Calu3 (cell line): Measurements from ENCODE around the gene TSPAN11. TPM values are rescaled to one million over a fixed set of nuclear protein-coding genes. Genes with fewer than 3 reads are reported as not detected.

Experiments
- BruUV-seq: library from RNA; stranded (reverse); fragments of 400-500 nt; replicated peaks from 2 replicates; lab custom pipeline; 2021; lab: Mats Ljungman, UMichigan
- CTCF ChIA-PET: fragments of 300-600 bp; sonication (Branson Sonifier 250); formaldehyde crosslinking; loops from one replicate; lab custom pipeline; 2022; ENCODE audit warnings: antibody characterized with exemption; lab: Charles Lee
- DNase-seq: peaks from one replicate; pipeline ENCODE4 v3.0.0; 2022
- H3K27ac Mint-ChIP-seq: one replicate; pipeline ENCODE4 v1.8.0; 2022; ENCODE audit warnings: mixed read lengths; ENCODE audit not compliant: unreplicated experiment
- H3K27me3 Mint-ChIP-seq: one replicate; pipeline ENCODE4 v1.8.0; 2022; ENCODE audit warnings: mixed read lengths; ENCODE audit not compliant: unreplicated experiment
- H3K36me3 Mint-ChIP-seq: one replicate; pipeline ENCODE4 v1.8.0; 2022; ENCODE audit warnings: mild to moderate bottlenecking, moderate library complexity, mixed read lengths; ENCODE audit not compliant: insufficient read depth, unreplicated experiment
- H3K4me1 Mint-ChIP-seq: one replicate; pipeline ENCODE4 v1.8.0; 2022; ENCODE audit warnings: mild to moderate bottlenecking, low read depth, mixed read lengths; ENCODE audit not compliant: unreplicated experiment
- H3K4me3 Mint-ChIP-seq: one replicate; pipeline ENCODE4 v1.8.0; 2022; ENCODE audit warnings: mild to moderate bottlenecking, low read depth, moderate library complexity, mixed read lengths; ENCODE audit not compliant: unreplicated experiment
- H3K9me3 Mint-ChIP-seq: one replicate; pipeline ENCODE4 v1.8.0; 2022; ENCODE audit warnings: low read depth, mixed read lengths; ENCODE audit not compliant: unreplicated experiment
- intact Hi-C: fragments of 100-400 bp; cut with micrococcal nuclease; formaldehyde crosslinking; loops from one replicate; pipeline ENCODE4 v1.10.0; 2022; ENCODE audit not compliant: unreplicated experiment
- total RNA-seq: library from RNA; stranded (reverse); gene quantifications from 2 replicates; pipeline ENCODE4 v1.2.3, GENCODE V29; 2022
- TF ChIP-seq, protein P1 (sequence below): fragments of 200-600 bp; IDR thresholded peaks from one replicate; pipeline ENCODE4 v1.8.0; 2022; ENCODE audit warnings: antibody characterized with exemption; ENCODE audit not compliant: unreplicated experiment

TSPAN11 gene
- total RNA-seq, 1 experiment from 2014 or later, result not detected

DNA sequence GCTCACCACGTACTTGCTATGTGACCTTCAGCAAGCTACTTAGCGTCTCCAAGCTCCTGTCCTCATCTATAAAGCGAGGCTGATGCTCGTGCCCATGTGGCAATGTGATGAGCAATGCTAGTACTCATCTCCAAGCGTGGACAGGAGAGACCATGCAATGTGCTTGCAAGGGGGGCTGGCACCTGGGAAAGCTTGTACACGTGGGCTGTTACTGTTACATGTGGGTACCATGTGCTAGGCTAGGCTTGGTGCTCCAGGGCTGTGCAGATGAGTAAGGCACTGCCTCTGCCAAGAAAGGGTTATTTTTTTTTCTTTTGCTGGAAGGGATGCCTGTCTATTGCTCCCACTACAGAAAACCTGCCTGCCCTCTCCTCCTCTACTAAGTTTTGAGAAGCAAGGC, 46.6 kb downstream of the TSPAN11 start:
- TF ChIP-seq, protein P1, sequence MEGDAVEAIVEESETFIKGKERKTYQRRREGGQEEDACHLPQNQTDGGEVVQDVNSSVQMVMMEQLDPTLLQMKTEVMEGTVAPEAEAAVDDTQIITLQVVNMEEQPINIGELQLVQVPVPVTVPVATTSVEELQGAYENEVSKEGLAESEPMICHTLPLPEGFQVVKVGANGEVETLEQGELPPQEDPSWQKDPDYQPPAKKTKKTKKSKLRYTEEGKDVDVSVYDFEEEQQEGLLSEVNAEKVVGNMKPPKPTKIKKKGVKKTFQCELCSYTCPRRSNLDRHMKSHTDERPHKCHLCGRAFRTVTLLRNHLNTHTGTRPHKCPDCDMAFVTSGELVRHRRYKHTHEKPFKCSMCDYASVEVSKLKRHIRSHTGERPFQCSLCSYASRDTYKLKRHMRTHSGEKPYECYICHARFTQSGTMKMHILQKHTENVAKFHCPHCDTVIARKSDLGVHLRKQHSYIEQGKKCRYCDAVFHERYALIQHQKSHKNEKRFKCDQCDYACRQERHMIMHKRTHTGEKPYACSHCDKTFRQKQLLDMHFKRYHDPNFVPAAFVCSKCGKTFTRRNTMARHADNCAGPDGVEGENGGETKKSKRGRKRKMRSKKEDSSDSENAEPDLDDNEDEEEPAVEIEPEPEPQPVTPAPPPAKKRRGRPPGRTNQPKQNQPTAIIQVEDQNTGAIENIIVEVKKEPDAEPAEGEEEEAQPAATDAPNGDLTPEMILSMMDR, result no peak
- Mint-ChIP-seq H3K27me3 (peaks cover 95% of the 10 kb centered on the region), H3K27ac (no peak overlapping the region), H3K4me3 (no peak overlapping the region), H3K9me3 (no peaks in the 10 kb centered on the region), H3K4me1 (peaks cover 9% of the 10 kb centered on the region), H3K36me3 (no peaks in the 10 kb centered on the region)
- CTCF ChIA-PET, result no interaction called here
- intact Hi-C loops, result no loop called here
- no peak for DNase-seq
- no TSS peak for BruUV-seq

DNA sequence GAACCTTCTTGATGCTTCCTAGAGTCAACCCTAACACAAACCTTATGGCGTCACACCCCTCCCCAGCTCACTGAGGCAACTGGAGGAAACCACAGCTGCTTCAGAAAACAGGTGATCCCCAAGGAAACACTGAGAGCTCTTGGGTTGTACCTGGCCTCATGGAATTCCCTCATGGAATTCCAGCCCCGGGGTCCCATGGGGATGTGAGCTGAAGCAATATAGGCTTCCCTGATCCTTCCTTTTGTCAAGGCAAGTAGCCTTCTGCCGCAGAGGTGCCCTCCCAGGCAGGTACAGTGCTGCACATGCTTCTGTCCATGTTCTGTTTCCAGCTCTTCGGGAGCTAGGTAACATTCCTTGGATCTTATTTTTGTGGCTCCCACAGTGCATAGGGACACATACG, 47.3 kb downstream of the TSPAN11 start:
- Mint-ChIP-seq H3K36me3 (no peaks in the 10 kb centered on the region), H3K27me3 (peaks cover 95% of the 10 kb centered on the region), H3K9me3 (no peaks in the 10 kb centered on the region), H3K4me1 (peaks cover 9% of the 10 kb centered on the region), H3K27ac (no peak overlapping the region), H3K4me3 (no peak overlapping the region)
- BruUV-seq, result no TSS peak
- CTCF ChIA-PET, result no interaction called here
- intact Hi-C loops, result no loop called here
- no peak for DNase-seq
- TF ChIP-seq, protein P1, result no peak

DNA sequence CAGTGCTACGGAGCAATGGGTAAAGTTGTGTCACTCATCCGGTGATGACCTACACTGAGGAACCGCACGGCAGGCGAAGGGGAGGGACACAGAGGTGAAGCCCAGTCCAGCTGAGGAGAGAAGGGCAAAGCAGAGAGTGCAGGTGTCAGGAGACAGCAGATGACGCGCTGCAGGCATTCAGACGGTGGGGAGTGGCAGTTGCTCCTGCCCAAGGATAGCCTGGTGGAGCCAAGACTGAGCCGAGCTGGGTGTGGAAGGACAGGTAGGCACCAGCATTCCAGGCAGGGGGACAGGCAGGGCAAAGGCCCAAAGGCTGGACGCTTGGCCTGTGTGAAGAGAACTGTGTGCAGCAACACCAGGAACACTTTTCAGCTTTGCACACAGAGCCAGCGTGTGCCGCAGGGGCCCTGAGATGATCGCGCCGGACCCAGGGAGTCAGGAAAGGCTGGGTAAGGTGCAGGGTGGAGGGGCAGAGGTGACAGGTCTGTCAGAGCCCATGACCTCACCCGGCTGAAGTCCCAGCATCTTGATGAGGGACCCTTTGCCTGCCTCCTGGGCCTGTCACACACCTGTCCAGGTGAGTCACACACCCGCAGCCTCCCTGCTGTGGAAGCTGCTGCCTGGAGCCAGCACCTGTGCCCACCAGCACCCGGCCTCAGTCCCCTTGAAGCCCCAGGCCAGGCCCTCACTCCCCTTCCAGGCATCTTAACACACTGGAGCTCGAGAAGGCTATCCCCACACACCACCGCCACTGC, 48.4 kb downstream of the TSPAN11 start:
- TF ChIP-seq, protein P1, result no peak
- peaks cover 95% of the 10 kb centered on the region for H3K27me3 Mint-ChIP-seq
- H3K36me3 Mint-ChIP-seq, result no peaks in the 10 kb centered on the region
- DNase-seq, result no peak
- H3K4me3 Mint-ChIP-seq, result no peak overlapping the region
- no peak overlapping the region for H3K27ac Mint-ChIP-seq
- no peaks in the 10 kb centered on the region for H3K9me3 Mint-ChIP-seq
- BruUV-seq, result no TSS peak
- peaks cover 9% of the 10 kb centered on the region for H3K4me1 Mint-ChIP-seq
- CTCF ChIA-PET, result interaction anchor here (0.6 kb wide), 1 partner anchor 1337 kb away, joined by 3 read pairs; no protein-coding TSS in a partner anchor
- intact Hi-C loops, result no loop called here

DNA sequence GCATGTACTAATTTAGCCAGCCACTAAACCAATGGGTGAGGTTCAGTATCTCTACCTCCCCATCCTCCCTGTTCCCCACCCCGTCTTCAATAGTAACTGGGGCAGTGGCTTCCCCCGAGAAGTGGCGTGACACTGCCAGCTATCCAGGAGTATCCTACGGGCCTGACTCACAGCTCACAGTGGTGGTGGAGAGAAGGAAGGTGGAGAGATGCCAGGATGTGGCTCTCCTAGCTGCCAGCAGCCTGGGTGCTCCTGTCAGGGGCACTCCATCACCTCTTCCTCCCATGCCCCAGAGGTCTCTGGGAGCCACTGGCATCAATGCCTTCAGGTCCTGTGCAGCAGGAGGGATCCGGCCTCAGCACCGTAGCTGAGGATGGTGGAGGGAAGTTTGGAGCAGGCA, 49.0 kb downstream of the TSPAN11 start:
- peaks cover 5% of the 10 kb centered on the region for H3K4me1 Mint-ChIP-seq
- BruUV-seq, result no TSS peak
- H3K27ac Mint-ChIP-seq, result no peak overlapping the region
- intact Hi-C loops, result no loop called here
- H3K36me3 Mint-ChIP-seq, result no peaks in the 10 kb centered on the region
- H3K27me3 Mint-ChIP-seq, result peaks cover 95% of the 10 kb centered on the region
- no peak for DNase-seq
- no peak overlapping the region for H3K4me3 Mint-ChIP-seq
- CTCF ChIA-PET, result interaction anchor here (0.6 kb wide), 1 partner anchor 1336 kb away, joined by 3 read pairs; no protein-coding TSS in a partner anchor
- TF ChIP-seq, protein P1, result no peak
- H3K9me3 Mint-ChIP-seq, result no peaks in the 10 kb centered on the region
